Measurements from ENCODE around the gene PIWIL4.
"Not testable (repeated sequence)": the region's sequence is repeated elsewhere in the genome, so short reads cannot be mapped to it uniquely, and the experiment has no call there.

The PIWIL4 gene

GRCh38 chr11:94563176-94563847, 3.9 kb upstream of the PIWIL4 start:
- Mint-ChIP-seq H3K27me3 (no peaks in the 10 kb centered on the region), H3K4me3 (no peak overlapping the region), H3K36me3 (no peaks in the 10 kb centered on the region), H3K9me3 (no peaks in the 10 kb centered on the region), H3K27ac (no peak overlapping the region), H3K4me1 (no peaks in the 10 kb centered on the region)

GRCh38 chr11:94563848-94564467, 3.2 kb upstream of the PIWIL4 start:
- H3K9me3 Mint-ChIP-seq = no peaks in the 10 kb centered on the region
- no peaks in the 10 kb centered on the region for H3K27me3 Mint-ChIP-seq
- H3K27ac Mint-ChIP-seq = no peak overlapping the region
- no peak overlapping the region for H3K4me3 Mint-ChIP-seq
- H3K4me1 Mint-ChIP-seq = no peaks in the 10 kb centered on the region
- H3K36me3 Mint-ChIP-seq = no peaks in the 10 kb centered on the region

- no peak overlapping the region for H3K27ac Mint-ChIP-seq
- H3K4me3 Mint-ChIP-seq = no peak overlapping the region
- H3K27me3 Mint-ChIP-seq = no peaks in the 10 kb centered on the region
- H3K9me3 Mint-ChIP-seq = no peaks in the 10 kb centered on the region
- no peaks in the 10 kb centered on the region for H3K36me3 Mint-ChIP-seq
- H3K4me1 Mint-ChIP-seq = no peaks in the 10 kb centered on the region
These were observed 1.0 kb downstream of the PIWIL4 start for GRCh38 chr11:94568200-94568599.

GRCh38 chr11:94568717-94569116, 1.5 kb downstream of the PIWIL4 start:
- Mint-ChIP-seq H3K9me3 (no peaks in the 10 kb centered on the region), H3K27ac (no peak overlapping the region), H3K4me1 (no peaks in the 10 kb centered on the region), H3K27me3 (no peaks in the 10 kb centered on the region), H3K4me3 (no peak overlapping the region), H3K36me3 (no peaks in the 10 kb centered on the region)

- H3K4me3 Mint-ChIP-seq, H3K9me3 Mint-ChIP-seq, H3K4me1 Mint-ChIP-seq, H3K36me3 Mint-ChIP-seq, H3K27me3 Mint-ChIP-seq, H3K27ac Mint-ChIP-seq: not testable (repeated sequence)
These were observed 5.8 kb downstream of the PIWIL4 start for GRCh38 chr11:94572975-94573374.

GRCh38 chr11:94574193-94574961, 7.2 kb downstream of the PIWIL4 start:
- Mint-ChIP-seq H3K27ac (no peak overlapping the region), H3K4me3 (no peak overlapping the region), H3K4me1 (no peaks in the 10 kb centered on the region), H3K9me3 (no peaks in the 10 kb centered on the region), H3K36me3 (no peaks in the 10 kb centered on the region), H3K27me3 (no peaks in the 10 kb centered on the region)

GRCh38 chr11:94576306-94576705, 9.1 kb downstream of the PIWIL4 start:
- no peaks in the 10 kb centered on the region for H3K27me3 Mint-ChIP-seq
- H3K36me3 Mint-ChIP-seq = no peaks in the 10 kb centered on the region
- no peak overlapping the region for H3K27ac Mint-ChIP-seq
- H3K4me1 Mint-ChIP-seq = no peaks in the 10 kb centered on the region
- no peak overlapping the region for H3K4me3 Mint-ChIP-seq
- no peaks in the 10 kb centered on the region for H3K9me3 Mint-ChIP-seq

GRCh38 chr11:94577841-94578240, 10.7 kb downstream of the PIWIL4 start:
- no peaks in the 10 kb centered on the region for H3K36me3 Mint-ChIP-seq
- H3K4me3 Mint-ChIP-seq = no peak overlapping the region
- H3K27ac Mint-ChIP-seq = no peak overlapping the region
- H3K27me3 Mint-ChIP-seq = no peaks in the 10 kb centered on the region
- H3K9me3 Mint-ChIP-seq = no peaks in the 10 kb centered on the region
- H3K4me1 Mint-ChIP-seq = no peaks in the 10 kb centered on the region

- Mint-ChIP-seq H3K27ac (no peak overlapping the region), H3K4me3 (no peak overlapping the region), H3K4me1 (no peaks in the 10 kb centered on the region), H3K27me3 (no peaks in the 10 kb centered on the region), H3K9me3 (no peaks in the 10 kb centered on the region), H3K36me3 (no peaks in the 10 kb centered on the region)
These were observed 14.8 kb downstream of the PIWIL4 start for GRCh38 chr11:94581926-94582325.

- no peaks in the 10 kb centered on the region for H3K27me3 Mint-ChIP-seq
- peak overlapping the region; percentile 10 for H3K27ac Mint-ChIP-seq
- H3K4me3 Mint-ChIP-seq = no peak overlapping the region
- no peaks in the 10 kb centered on the region for H3K36me3 Mint-ChIP-seq
- H3K4me1 Mint-ChIP-seq = no peaks in the 10 kb centered on the region
- H3K9me3 Mint-ChIP-seq = no peaks in the 10 kb centered on the region
These were observed 16.2 kb downstream of the PIWIL4 start for GRCh38 chr11:94583213-94583865.

- no peak overlapping the region for H3K27ac Mint-ChIP-seq
- H3K9me3 Mint-ChIP-seq = no peaks in the 10 kb centered on the region
- no peak overlapping the region for H3K4me3 Mint-ChIP-seq
These were observed 16.8 kb downstream of the PIWIL4 start for GRCh38 chr11:94583866-94584500.

GRCh38 chr11:94584978-94585377, 17.8 kb downstream of the PIWIL4 start:
- no peak overlapping the region for H3K4me3 Mint-ChIP-seq
- no peak overlapping the region for H3K27ac Mint-ChIP-seq
- H3K4me1 Mint-ChIP-seq = no peaks in the 10 kb centered on the region
- peaks cover 2% of the 10 kb centered on the region for H3K36me3 Mint-ChIP-seq
- H3K9me3 Mint-ChIP-seq = no peaks in the 10 kb centered on the region
- H3K27me3 Mint-ChIP-seq = no peaks in the 10 kb centered on the region

More at GRCh38 chr11:94583866-94584500, 16.8 kb downstream of the PIWIL4 start:
- Mint-ChIP-seq H3K36me3 (no peaks in the 10 kb centered on the region), H3K27me3 (no peaks in the 10 kb centered on the region), H3K4me1 (no peaks in the 10 kb centered on the region)

- Mint-ChIP-seq H3K36me3 (peaks cover 2% of the 10 kb centered on the region), H3K4me1 (no peaks in the 10 kb centered on the region), H3K9me3 (no peaks in the 10 kb centered on the region), H3K4me3 (no peak overlapping the region), H3K27ac (no peak overlapping the region), H3K27me3 (no peaks in the 10 kb centered on the region)
These were observed 18.2 kb downstream of the PIWIL4 start for GRCh38 chr11:94585399-94585798.

GRCh38 chr11:94586546-94586945, 19.4 kb downstream of the PIWIL4 start:
- Mint-ChIP-seq H3K4me3 (no peak overlapping the region), H3K4me1 (no peaks in the 10 kb centered on the region), H3K27me3 (no peaks in the 10 kb centered on the region), H3K27ac (no peak overlapping the region), H3K36me3 (peaks cover 2% of the 10 kb centered on the region), H3K9me3 (no peaks in the 10 kb centered on the region)

GRCh38 chr11:94586978-94587377, 19.8 kb downstream of the PIWIL4 start:
- H3K9me3 Mint-ChIP-seq = no peaks in the 10 kb centered on the region
- H3K4me1 Mint-ChIP-seq = no peaks in the 10 kb centered on the region
- H3K27ac Mint-ChIP-seq = no peak overlapping the region
- no peak overlapping the region for H3K4me3 Mint-ChIP-seq
- no peaks in the 10 kb centered on the region for H3K27me3 Mint-ChIP-seq
- peaks cover 2% of the 10 kb centered on the region for H3K36me3 Mint-ChIP-seq

All from activated naive CD4-positive, alpha-beta T cell treated with anti-CD3 and anti-CD28 coated beads, Interleukin-2, amount 50 U/mL, for 24 hours (primary cell).